ENCODE data around the gene TMC5. TPM values are rescaled to one million over a fixed set of nuclear protein-coding genes. Genes with fewer than 3 reads are reported as not detected.

TMC5 gene
- total and polyA plus RNA-seq, 2 of the 4 experiments (the other 2 are of a cell fraction), result not detected

GRCh38 chr16:19406891-19407491, 10.7 kb upstream of the TMC5 start:
- in situ Hi-C loops (cut with MboI; ENCODE audit: low sequenced_read_pairs), result no loop called here

More at GRCh38 chr16:19406891-19407491, 10.7 kb upstream of the TMC5 start:
- Histone ChIP-seq H4K5ac (ENCODE audit: low read depth, low read length) (no peak overlapping the region), H2BK20ac (ENCODE audit: low read depth, low read length) (no peak overlapping the region), H3K27me3 (ENCODE audit: control insufficient read depth, insufficient read depth, low read length) (peaks cover 12% of the 10 kb centered on the region), H3K9me1 (ENCODE audit: insufficient read depth, low read length) (no peaks in the 10 kb centered on the region), H2BK15ac (ENCODE audit: low read depth, low read length) (no peak overlapping the region), H3K79me1 (ENCODE audit: low read depth in 1 of 2, low read length in 2 of 2) (no peaks in the 10 kb centered on the region), H3K9me3 (ENCODE audit: control insufficient read depth, insufficient read depth, low read length) (no peaks in the 10 kb centered on the region), H2BK5ac (ENCODE audit: low read depth, low read length, poor library complexity, severe bottlenecking) (no peak overlapping the region), H4K91ac (ENCODE audit: insufficient read depth, low read depth, low read length) (no peak overlapping the region), H3K36me3 (ENCODE audit: control insufficient read depth, insufficient read depth, low read length) (no peaks in the 10 kb centered on the region), H3K4me2 (ENCODE audit: low read depth, low read length) (no peak overlapping the region), H2BK120ac (ENCODE audit: low read depth, low read length) (no peak overlapping the region), H2AK9ac (replicated peaks; ENCODE audit: low read depth, low read length, poor library complexity) (no peak overlapping the region), H3K18ac (ENCODE audit: low read depth, low read length) (no peak overlapping the region), H3K56ac (ENCODE audit: extremely low read depth, insufficient read depth, low read length) (no peak overlapping the region), H3K27ac (ENCODE audit: insufficient read depth, low read length) (no peak overlapping the region), H3K4me3 (ENCODE audit: insufficient read depth, low read depth, low read length) (no peak overlapping the region), H3K14ac (replicated peaks; ENCODE audit: low read depth, low read length) (no peak overlapping the region), H3K23ac (ENCODE audit: low read depth, low read length) (no peak overlapping the region), H3K4ac (ENCODE audit: low read depth, low read length) (no peak overlapping the region), H3K4me1 (ENCODE audit: control insufficient read depth, insufficient read depth, low read length) (no peaks in the 10 kb centered on the region), H2AFZ (replicated peaks; ENCODE audit: low read length, poor library complexity) (no peak overlapping the region), H3K9ac (ENCODE audit: low read depth, low read length) (no peak overlapping the region), H2AK5ac (ENCODE audit: low read depth, low read length) (no peak overlapping the region), H4K20me1 (ENCODE audit: insufficient read depth, low read length) (no peaks in the 10 kb centered on the region), H4K8ac (ENCODE audit: low read depth in 2 of 2, low read length in 2 of 2) (no peak overlapping the region)
- ATAC-seq (ENCODE audit: low read depth) (no peak), DNase-seq (no peak)
- WGBS, 2 experiments (ENCODE audit: extremely low coverage in 2 of 2, insufficient read length in 1 of 2), result no CpG with 5 or more reads among the region's 5 CpGs
- intact Hi-C loops (cut with micrococcal nuclease), result no loop called here
- TF ChIP-seq RAD21 (IDR thresholded peaks at IDR 0.05; ENCODE audit: low read length), result no peak
- TF ChIP-seq ELK1 (IDR thresholded peaks at IDR 0.05; ENCODE audit: borderline replicate concordance, low read depth, low read length), result no peak
- no peak for TF ChIP-seq RFX5 (IDR thresholded peaks at IDR 0.05; ENCODE audit: low read depth, low read length)
- TF ChIP-seq SMC3 (IDR thresholded peaks at IDR 0.05; ENCODE audit: low read depth, low read length), result no peak
- TF ChIP-seq MAFK (IDR thresholded peaks at IDR 0.05; ENCODE audit: low read depth, low read length), result no peak
- no peak for TF ChIP-seq FOS (IDR thresholded peaks at IDR 0.05; ENCODE audit: low read depth, low read length)
- TF ChIP-seq RCOR1 (IDR thresholded peaks at IDR 0.05; ENCODE audit: insufficient replicate concordance, low read length), result no peak
- no peak for TF ChIP-seq MAZ (IDR thresholded peaks at IDR 0.05; ENCODE audit: borderline replicate concordance, low read depth, low read length)
- TF ChIP-seq MXI1 (IDR thresholded peaks at IDR 0.05; ENCODE audit: borderline replicate concordance, low read depth, low read length), result no peak
- CTCF ChIA-PET, result interaction anchor here (0.6 kb wide), 1 partner anchor 541 kb away, joined by 3 read pairs; no protein-coding TSS in a partner anchor
- dilution Hi-C loops (cut with HindIII; ENCODE audit: low sequenced_read_pairs, unreplicated experiment), result no loop called here
- BruUV-seq (replicated peaks), result no TSS peak
- POLR2A ChIA-PET (ENCODE audit: unreplicated experiment), result no interaction called here

Data from IMR-90 (cell line).